HL-60 (cell line): ENCODE data around the gene TMEM80.
"Not testable (repeated sequence)": the region's sequence is repeated elsewhere in the genome, so short reads cannot be mapped to it uniquely, and the experiment has no call there.

Experiments
- DNase-seq, 2 experiments: peaks; one replicate each; pipeline ENCODE4 v3.0.0-alpha.2; 2010 to 2020; ENCODE audit warnings: low read depth in 1 of 2, low spot score in 1 of 2
- H3K27ac ChIP-seq: fragments of 250-450 bp; sonication (Bioruptor Pico); replicated peaks from 2 replicates; pipeline ENCODE4 v1.5.1; 2020; ENCODE audit warnings: mild to moderate bottlenecking, moderate library complexity
- H3K27me3 ChIP-seq: fragments of 250-450 bp; sonication (Bioruptor Pico); 2 replicates; pipeline ENCODE4 v1.5.1; 2021; ENCODE audit warnings: mild to moderate bottlenecking, moderate library complexity; ENCODE audit not compliant: insufficient read depth, poor library complexity, severe bottlenecking
- H3K4me3 ChIP-seq: replicated peaks from 2 replicates; pipeline ENCODE4 v1.5.1; 2011; ENCODE audit warnings: mild to moderate bottlenecking, control low read depth, low read length; ENCODE audit not compliant: insufficient read depth
- CTCF ChIP-seq: IDR thresholded peaks from one replicate; pipeline ENCODE4 v1.5.1; 2011; ENCODE audit warnings: low read length, control low read depth, inconsistent platforms; ENCODE audit not compliant: insufficient read depth
- GABPA ChIP-seq: IDR thresholded peaks from 2 replicates; pipeline ENCODE4 v1.6.1; 2012; ENCODE audit warnings: low read depth
- POLR2AphosphoS5 ChIP-seq: IDR thresholded peaks from 2 replicates; pipeline ENCODE4 v1.6.1; 2012; ENCODE audit warnings: low read depth
- SPI1 ChIP-seq: IDR thresholded peaks from 2 replicates; pipeline ENCODE4 v1.6.1; 2012; ENCODE audit warnings: low read depth, mild to moderate bottlenecking, borderline replicate concordance
- TF ChIP-seq, protein P1 (sequence below): IDR thresholded peaks from 2 replicates; pipeline ENCODE4 v1.6.1; 2012; ENCODE audit warnings: low read depth; ENCODE audit not compliant: insufficient replicate concordance

TMEM80 gene

GRCh38 chr11:653136-653535 is 42.5 kb upstream of the TMEM80 start:
- H3K27ac ChIP-seq, H3K27me3 ChIP-seq, H3K4me3 ChIP-seq: not testable (repeated sequence)
- TF ChIP-seq SPI1: peak; percentile 68
- peak in 1 of 2 experiments; percentile 59 for DNase-seq

DNA sequence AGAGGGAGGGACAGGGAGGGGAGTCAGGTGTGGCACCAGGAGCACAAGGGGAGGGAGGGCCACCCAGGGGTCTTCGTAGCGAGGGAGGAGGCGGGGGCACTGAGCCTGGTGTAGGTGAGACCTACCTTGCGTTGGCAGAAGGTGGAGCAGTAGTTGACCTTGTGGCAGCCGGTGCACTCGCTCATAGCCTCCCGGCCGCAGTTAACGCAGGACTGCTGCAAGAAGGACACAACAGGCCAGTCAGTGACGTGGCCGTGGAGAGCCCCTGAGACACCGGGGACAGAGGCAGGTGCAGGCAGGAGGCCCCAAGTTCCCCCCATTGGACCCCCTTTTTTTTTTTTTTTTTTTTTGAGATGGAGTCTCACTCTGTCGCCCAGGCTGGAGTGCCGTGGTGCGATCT is 41.8 kb upstream of the TMEM80 start:
- Histone ChIP-seq H3K27ac (peak overlapping the region; percentile 27), H3K27me3 (no peaks in the 10 kb centered on the region), H3K4me3 (no peak overlapping the region)
- DNase-seq: no peak
- TF ChIP-seq POLR2AphosphoS5: no peak
- no peak for TF ChIP-seq GABPA
- no peak for TF ChIP-seq CTCF

GRCh38 chr11:654444-654843 is 41.2 kb upstream of the TMEM80 start:
- H3K4me3 ChIP-seq, DNase-seq, H3K27ac ChIP-seq, H3K27me3 ChIP-seq: not testable (repeated sequence)

GRCh38 chr11:655036-655726 is 40.4 kb upstream of the TMEM80 start:
- no peak for DNase-seq
- no peak overlapping the region for H3K27ac ChIP-seq
- H3K4me3 ChIP-seq: no peak overlapping the region
- TF ChIP-seq SPI1 (no peak), CTCF (no peak), POLR2AphosphoS5 (no peak), GABPA (no peak)
- TF ChIP-seq, protein P1, sequence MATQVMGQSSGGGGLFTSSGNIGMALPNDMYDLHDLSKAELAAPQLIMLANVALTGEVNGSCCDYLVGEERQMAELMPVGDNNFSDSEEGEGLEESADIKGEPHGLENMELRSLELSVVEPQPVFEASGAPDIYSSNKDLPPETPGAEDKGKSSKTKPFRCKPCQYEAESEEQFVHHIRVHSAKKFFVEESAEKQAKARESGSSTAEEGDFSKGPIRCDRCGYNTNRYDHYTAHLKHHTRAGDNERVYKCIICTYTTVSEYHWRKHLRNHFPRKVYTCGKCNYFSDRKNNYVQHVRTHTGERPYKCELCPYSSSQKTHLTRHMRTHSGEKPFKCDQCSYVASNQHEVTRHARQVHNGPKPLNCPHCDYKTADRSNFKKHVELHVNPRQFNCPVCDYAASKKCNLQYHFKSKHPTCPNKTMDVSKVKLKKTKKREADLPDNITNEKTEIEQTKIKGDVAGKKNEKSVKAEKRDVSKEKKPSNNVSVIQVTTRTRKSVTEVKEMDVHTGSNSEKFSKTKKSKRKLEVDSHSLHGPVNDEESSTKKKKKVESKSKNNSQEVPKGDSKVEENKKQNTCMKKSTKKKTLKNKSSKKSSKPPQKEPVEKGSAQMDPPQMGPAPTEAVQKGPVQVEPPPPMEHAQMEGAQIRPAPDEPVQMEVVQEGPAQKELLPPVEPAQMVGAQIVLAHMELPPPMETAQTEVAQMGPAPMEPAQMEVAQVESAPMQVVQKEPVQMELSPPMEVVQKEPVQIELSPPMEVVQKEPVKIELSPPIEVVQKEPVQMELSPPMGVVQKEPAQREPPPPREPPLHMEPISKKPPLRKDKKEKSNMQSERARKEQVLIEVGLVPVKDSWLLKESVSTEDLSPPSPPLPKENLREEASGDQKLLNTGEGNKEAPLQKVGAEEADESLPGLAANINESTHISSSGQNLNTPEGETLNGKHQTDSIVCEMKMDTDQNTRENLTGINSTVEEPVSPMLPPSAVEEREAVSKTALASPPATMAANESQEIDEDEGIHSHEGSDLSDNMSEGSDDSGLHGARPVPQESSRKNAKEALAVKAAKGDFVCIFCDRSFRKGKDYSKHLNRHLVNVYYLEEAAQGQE: no peak
- no peaks in the 10 kb centered on the region for H3K27me3 ChIP-seq

DNA sequence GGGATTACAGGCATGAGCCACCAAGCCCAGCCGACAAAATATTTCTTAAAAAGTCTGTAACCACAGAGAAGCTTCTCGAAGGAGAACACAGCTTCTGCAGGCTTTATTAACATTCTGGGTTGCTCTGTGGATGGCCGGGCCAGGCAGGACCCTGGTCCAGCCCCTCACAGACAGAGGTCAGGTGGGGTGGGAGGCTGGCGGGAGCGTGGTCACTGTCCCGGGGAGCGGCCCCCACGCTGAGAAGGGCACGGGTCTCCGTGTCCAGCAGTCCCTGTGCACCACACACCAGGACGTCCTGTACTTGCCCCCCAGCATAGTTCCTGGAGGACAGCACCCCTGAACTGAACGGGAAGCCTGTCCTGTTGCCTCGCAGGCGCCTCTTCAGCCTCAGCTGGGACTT is 39.2 kb upstream of the TMEM80 start:
- no peak overlapping the region for H3K4me3 ChIP-seq
- no peak for DNase-seq
- no peaks in the 10 kb centered on the region for H3K27me3 ChIP-seq
- TF ChIP-seq SPI1: no peak
- TF ChIP-seq POLR2AphosphoS5: no peak
- no peak for TF ChIP-seq CTCF
- TF ChIP-seq, protein P1: no peak
- TF ChIP-seq GABPA: no peak
- no peak overlapping the region for H3K27ac ChIP-seq
